ENCODE results near the gene FRMD1.

The FRMD1 gene

GRCh38 chr6:168078943-168079405 is at the start of gene FRMD1:
TSS of gene FRMD1 (minus strand) at chr6:168079212. CDS start at chr6:168079094, 118 bp downstream.
- DNase-seq: no peak

GRCh38 chr6:168128006-168128630 is 49.1 kb upstream of the FRMD1 start:
- no peak for DNase-seq

- no peak for DNase-seq
These were observed 48.4 kb upstream of the FRMD1 start for GRCh38 chr6:168127384-168127868.

- no peak for DNase-seq
These were observed 47.8 kb upstream of the FRMD1 start for GRCh38 chr6:168126566-168127383.

GRCh38 chr6:168125429-168126001 is 46.5 kb upstream of the FRMD1 start:
- DNase-seq: no peak

GRCh38 chr6:168124921-168125320 is 45.9 kb upstream of the FRMD1 start:
- no peak for DNase-seq

- DNase-seq: no peak
These were observed 45.1 kb upstream of the FRMD1 start for GRCh38 chr6:168124158-168124557.

GRCh38 chr6:168123165-168123911 is 44.3 kb upstream of the FRMD1 start:
- no peak for DNase-seq

GRCh38 chr6:168122521-168122920 is 43.5 kb upstream of the FRMD1 start:
- DNase-seq: no peak

- no peak for DNase-seq
These were observed 43.0 kb upstream of the FRMD1 start for GRCh38 chr6:168122011-168122410.

- no peak for DNase-seq
These were observed 42.3 kb upstream of the FRMD1 start for GRCh38 chr6:168121303-168121665.

- DNase-seq: no peak
These were observed 41.6 kb upstream of the FRMD1 start for GRCh38 chr6:168120390-168121302.

- DNase-seq: no peak
These were observed 40.5 kb upstream of the FRMD1 start for GRCh38 chr6:168119539-168119938.

GRCh38 chr6:168118935-168119334 is 39.9 kb upstream of the FRMD1 start:
- no peak for DNase-seq

- DNase-seq: no peak
These were observed 38.9 kb upstream of the FRMD1 start for GRCh38 chr6:168117942-168118341.

GRCh38 chr6:168116975-168117899 is 38.2 kb upstream of the FRMD1 start:
- DNase-seq: no peak

- DNase-seq: no peak
These were observed 37.5 kb upstream of the FRMD1 start for GRCh38 chr6:168116438-168116974.

- no peak for DNase-seq
These were observed 36.9 kb upstream of the FRMD1 start for GRCh38 chr6:168115748-168116437.

- DNase-seq: no peak
These were observed 34.2 kb upstream of the FRMD1 start for GRCh38 chr6:168113226-168113625.

GRCh38 chr6:168111911-168112310 is 32.9 kb upstream of the FRMD1 start:
- no peak for DNase-seq
